CD4-positive, alpha-beta T cell (primary cell): ENCODE measurements around the gene ZNRF4. TPM values are rescaled to one million over a fixed set of nuclear protein-coding genes. Genes with fewer than 3 reads are reported as not detected.
"Not testable (repeated sequence)": the region's sequence is repeated elsewhere in the genome, so short reads cannot be mapped to it uniquely, and the experiment has no call there.

Experiments
- ATAC-seq: fragments of 200-7000 bp; cut with Tn5 transposase; one replicate; pipeline ENCODE4 v1.10.0; 2022; ENCODE audit warnings: mild to moderate bottlenecking; ENCODE audit not compliant: poor library complexity
- CTCF ChIA-PET: fragments of 350-600 bp; sonication (Branson Sonifier 250); formaldehyde crosslinking; loops from one replicate; lab custom pipeline; 2021; ENCODE audit warnings: antibody characterized with exemption, inconsistent platforms; lab: Charles Lee
- POLR2A ChIA-PET: fragments of 350-600 bp; sonication (Branson Sonifier 250); formaldehyde crosslinking; loops from one replicate; lab custom pipeline; 2021; ENCODE audit warnings: antibody characterized with exemption, inconsistent platforms; lab: Charles Lee
- DNase-seq, 14 experiments: peaks; one replicate each; pipeline ENCODE4 v3.0.0-alpha.2; 2013 to 2020; ENCODE audit warnings: mixed read lengths in 2 of 14
- H3K27ac ChIP-seq, 2 donors: one replicate each; pipeline versions ENCODE4 v1.5.1 to v1.7.0; 2013; ENCODE audit warnings: low read length in 2 of 2, low read depth in 1 of 2, mild to moderate bottlenecking in 1 of 2
- H3K27me3 ChIP-seq, 2 experiments: 1 replicate in 1 of 2; 2 replicates in 1 of 2; pipeline versions ENCODE4 v1.6.1 to v1.7.0; 2013; ENCODE audit warnings: low read length in 2 of 2, control low read depth in 1 of 2, mild to moderate bottlenecking in 1 of 2, moderate library complexity in 1 of 2; ENCODE audit not compliant: insufficient read depth in 2 of 2, control insufficient read depth in 1 of 2
- H3K36me3 ChIP-seq: one replicate; pipeline ENCODE4 v1.6.1; 2013; ENCODE audit warnings: low read length, control low read depth; ENCODE audit not compliant: insufficient read depth
- H3K4me1 ChIP-seq: one replicate; pipeline ENCODE4 v1.6.1; 2013; ENCODE audit warnings: low read length, control low read depth; ENCODE audit not compliant: insufficient read depth
- H3K4me3 ChIP-seq: one replicate; pipeline ENCODE4 v1.5.1; 2013; ENCODE audit warnings: mild to moderate bottlenecking, low read length, moderate library complexity
- H3K9me3 ChIP-seq, 2 experiments: 1 replicate in 1 of 2; 2 replicates in 1 of 2; pipeline versions ENCODE4 v1.6.1 to v1.7.0; 2013; ENCODE audit warnings: low read length in 2 of 2, mild to moderate bottlenecking in 2 of 2, control low read depth in 1 of 2, moderate library complexity in 1 of 2; ENCODE audit not compliant: control insufficient read depth in 1 of 2, insufficient read depth in 1 of 2
- H3K27ac Mint-ChIP-seq: one replicate; pipeline ENCODE4 v1.8.0; 2020; ENCODE audit warnings: mixed read lengths
- H3K27me3 Mint-ChIP-seq: one replicate; pipeline ENCODE4 v1.8.0; 2021; ENCODE audit warnings: mixed read lengths
- H3K36me3 Mint-ChIP-seq: one replicate; pipeline ENCODE4 v1.8.0; 2021; ENCODE audit warnings: low read depth, mixed read lengths
- H3K4me1 Mint-ChIP-seq: one replicate; pipeline ENCODE4 v1.8.0; 2021; ENCODE audit warnings: low read depth, mixed read lengths
- H3K4me3 Mint-ChIP-seq: one replicate; pipeline ENCODE4 v1.8.0; 2020; ENCODE audit warnings: mild to moderate bottlenecking, mixed read lengths
- H3K9me3 Mint-ChIP-seq: one replicate; pipeline ENCODE4 v1.8.0; 2020; ENCODE audit warnings: mixed read lengths
- CTCF ChIP-seq: fragments of 200-600 bp; IDR thresholded peaks from one replicate; pipeline ENCODE4 v1.8.0; 2022; ENCODE audit warnings: antibody characterized with exemption, mild to moderate bottlenecking
- intact Hi-C, 2 experiments: fragments of 100-400 bp; cut with DNase I in 1 of 2; cut with micrococcal nuclease in 1 of 2; formaldehyde crosslinking; loops; one replicate each; pipeline versions ENCODE4 v1.15.1 to v1.9.0; 2023 to 2025; cut with DNase I, micrococcal nuclease
- total RNA-seq, 174 experiments: library from RNA in 2 of 174; stranded (reverse) in 2 of 174; gene quantifications; one replicate each; pipeline ENCODE4 v1.2.3 and lab custom pipeline; 2021 to 2026

Gene ZNRF4
- total RNA-seq, 2 experiments from 2014 or later, result not detected

GRCh38 chr19:5484398-5485285, 29.4 kb downstream of the ZNRF4 start:
- DNase-seq (no peak), ATAC-seq (no peak)
- H3K4me3 ChIP-seq, result no peak overlapping the region
- Mint-ChIP-seq H3K4me1 (no peaks in the 10 kb centered on the region), H3K27me3 (peaks cover 65% of the 10 kb centered on the region), H3K27ac (no peak overlapping the region), H3K36me3 (no peaks in the 10 kb centered on the region), H3K9me3 (no peaks in the 10 kb centered on the region), H3K4me3 (no peak overlapping the region)
- ChIA-PET POLR2A (no interaction called here), CTCF (no interaction called here)
- peaks cover 7 to 18% of the 10 kb centered on the region in 2 experiments for H3K27me3 ChIP-seq
- no peaks in the 10 kb centered on the region for H3K4me1 ChIP-seq
- no peak overlapping the region for H3K27ac ChIP-seq
- no peak for TF ChIP-seq CTCF
- peaks cover 10 to 22% of the 10 kb centered on the region in 2 experiments for H3K9me3 ChIP-seq
- H3K36me3 ChIP-seq, result no peaks in the 10 kb centered on the region
- intact Hi-C loops, result no loop called here

DNA sequence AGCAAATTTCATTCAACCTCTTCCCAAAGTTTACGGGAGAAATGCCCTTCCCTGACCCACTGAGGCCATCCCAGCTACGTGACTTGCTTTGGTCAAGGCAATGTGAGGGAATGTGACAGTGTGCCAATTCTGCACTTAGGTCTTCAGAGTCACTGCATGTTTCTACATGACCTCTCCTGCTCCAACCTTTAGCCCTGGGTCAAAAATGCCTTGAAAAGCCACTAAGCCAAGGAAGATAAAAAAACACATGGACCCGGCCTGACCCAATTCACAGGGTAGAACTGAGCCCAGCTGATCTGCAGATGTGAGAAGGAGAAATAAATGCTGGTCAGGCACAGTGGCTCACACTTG, 30.0 kb downstream of the ZNRF4 start:
- CTCF ChIA-PET, result no interaction called here
- intact Hi-C loops, result no loop called here
- Histone ChIP-seq H3K36me3 (no peaks in the 10 kb centered on the region), H3K9me3 (peaks cover 10 to 18% of the 10 kb centered on the region in 2 experiments), H3K4me1 (no peaks in the 10 kb centered on the region), H3K27me3 (peaks cover 6 to 21% of the 10 kb centered on the region in 2 experiments), H3K27ac (no peak overlapping the region), H3K4me3 (no peak overlapping the region)
- Mint-ChIP-seq H3K4me3 (no peak overlapping the region), H3K27ac (no peak overlapping the region), H3K9me3 (no peaks in the 10 kb centered on the region), H3K27me3 (peaks cover 65% of the 10 kb centered on the region), H3K36me3 (no peaks in the 10 kb centered on the region), H3K4me1 (no peaks in the 10 kb centered on the region)
- no peak for DNase-seq
- no peak for TF ChIP-seq CTCF
- ATAC-seq, result no peak
- POLR2A ChIA-PET, result no interaction called here

DNA sequence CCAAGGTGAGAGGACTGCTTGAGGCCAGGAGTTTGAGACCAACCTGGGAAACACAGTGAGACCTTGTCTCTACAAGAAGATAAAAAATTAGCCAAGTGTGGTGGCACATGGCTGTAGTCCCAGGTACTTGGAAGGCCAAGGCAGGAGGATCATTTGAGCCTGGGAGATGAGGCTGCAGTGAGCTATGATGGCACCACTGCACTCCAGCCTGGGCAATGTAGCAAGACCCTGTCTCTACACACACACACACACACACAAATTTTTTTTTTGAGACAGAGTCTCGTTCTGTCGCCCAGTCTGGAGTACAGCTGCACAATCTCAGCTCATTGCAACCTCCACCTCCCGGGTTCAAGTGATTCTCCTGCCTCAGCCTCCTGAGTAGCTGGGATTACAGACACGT, 30.4 kb downstream of the ZNRF4 start:
- H3K36me3 Mint-ChIP-seq, H3K27ac ChIP-seq, H3K4me3 ChIP-seq, H3K36me3 ChIP-seq, ATAC-seq, intact Hi-C loops, H3K27ac Mint-ChIP-seq, DNase-seq, H3K4me1 ChIP-seq, H3K9me3 Mint-ChIP-seq, H3K4me1 Mint-ChIP-seq, CTCF ChIA-PET, POLR2A ChIA-PET, H3K4me3 Mint-ChIP-seq: not testable (repeated sequence)
- H3K27me3 Mint-ChIP-seq, result peaks cover 65% of the 10 kb centered on the region
- H3K9me3 ChIP-seq, result peaks cover 10 to 14% of the 10 kb centered on the region in 2 experiments
- H3K27me3 ChIP-seq, result peaks cover 5 to 22% of the 10 kb centered on the region in 2 experiments
